Activated CD8-positive, alpha-beta memory T cell treated with anti-CD3 and anti-CD28 coated beads, Interleukin-2, amount 50 U/mL, for 48 hours (primary cell): ENCODE data around the gene ADAMTS4.
A peak's percentile ranks its signal among the peaks of the same experiment; 100 is the strongest.

Source experiments
- DNase-seq: peaks from one replicate; pipeline ENCODE4 v3.0.0-alpha.2; 2020

Gene ADAMTS4

DNA sequence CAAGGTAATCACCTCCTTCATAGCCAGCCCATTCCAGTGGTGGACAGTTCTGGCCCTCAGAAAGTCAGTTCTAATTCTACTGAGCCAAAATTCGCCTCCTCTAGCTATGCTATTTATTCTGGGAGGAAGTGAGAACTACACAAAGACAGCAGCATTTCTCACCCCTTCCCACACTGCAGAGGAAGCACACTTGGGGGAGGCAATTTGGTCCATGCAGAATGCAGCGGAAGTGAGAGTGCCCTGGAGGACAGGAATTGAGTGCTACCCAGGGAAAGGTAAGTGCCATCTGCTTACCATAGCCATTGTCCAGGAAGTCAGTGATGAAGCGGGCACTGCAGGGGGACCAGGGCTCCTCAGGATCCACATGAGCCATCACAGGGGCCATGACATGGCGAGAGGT is 3.7 kb downstream of the ADAMTS4 start:
- no peak for DNase-seq

DNA sequence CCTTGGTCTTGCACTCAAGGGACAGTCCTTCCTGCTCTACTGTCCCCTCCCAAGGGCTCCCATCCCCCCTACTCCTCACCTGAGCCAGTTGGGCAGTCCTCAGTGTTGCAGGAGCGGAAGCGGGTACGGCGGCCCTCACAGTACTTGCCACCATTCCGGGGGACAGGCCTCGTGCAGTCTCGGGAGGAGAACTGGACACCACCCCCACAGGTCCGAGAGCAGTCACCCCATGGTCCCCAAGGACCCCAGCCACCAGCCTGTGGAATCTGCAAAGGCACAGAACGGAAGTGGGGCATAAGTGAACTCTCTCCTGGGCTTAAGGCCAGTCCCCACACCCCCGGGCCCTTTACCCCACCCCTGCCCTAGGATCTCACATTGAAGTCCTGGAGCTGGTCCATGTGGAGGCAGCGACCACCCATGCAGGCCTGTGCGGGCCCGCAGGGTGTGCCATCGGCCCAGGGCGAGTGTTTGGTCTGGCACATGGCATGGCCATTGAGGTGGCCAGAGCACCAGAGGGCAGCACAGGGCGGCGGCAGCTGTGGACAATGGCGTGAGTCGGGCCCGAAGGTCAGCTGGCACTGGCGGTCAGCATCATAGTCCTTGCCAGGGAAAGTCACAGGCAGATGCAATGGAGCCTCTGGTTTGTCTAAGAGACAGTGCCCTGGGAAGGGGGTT is 5.2 kb downstream of the ADAMTS4 start:
- no peak for DNase-seq

DNA sequence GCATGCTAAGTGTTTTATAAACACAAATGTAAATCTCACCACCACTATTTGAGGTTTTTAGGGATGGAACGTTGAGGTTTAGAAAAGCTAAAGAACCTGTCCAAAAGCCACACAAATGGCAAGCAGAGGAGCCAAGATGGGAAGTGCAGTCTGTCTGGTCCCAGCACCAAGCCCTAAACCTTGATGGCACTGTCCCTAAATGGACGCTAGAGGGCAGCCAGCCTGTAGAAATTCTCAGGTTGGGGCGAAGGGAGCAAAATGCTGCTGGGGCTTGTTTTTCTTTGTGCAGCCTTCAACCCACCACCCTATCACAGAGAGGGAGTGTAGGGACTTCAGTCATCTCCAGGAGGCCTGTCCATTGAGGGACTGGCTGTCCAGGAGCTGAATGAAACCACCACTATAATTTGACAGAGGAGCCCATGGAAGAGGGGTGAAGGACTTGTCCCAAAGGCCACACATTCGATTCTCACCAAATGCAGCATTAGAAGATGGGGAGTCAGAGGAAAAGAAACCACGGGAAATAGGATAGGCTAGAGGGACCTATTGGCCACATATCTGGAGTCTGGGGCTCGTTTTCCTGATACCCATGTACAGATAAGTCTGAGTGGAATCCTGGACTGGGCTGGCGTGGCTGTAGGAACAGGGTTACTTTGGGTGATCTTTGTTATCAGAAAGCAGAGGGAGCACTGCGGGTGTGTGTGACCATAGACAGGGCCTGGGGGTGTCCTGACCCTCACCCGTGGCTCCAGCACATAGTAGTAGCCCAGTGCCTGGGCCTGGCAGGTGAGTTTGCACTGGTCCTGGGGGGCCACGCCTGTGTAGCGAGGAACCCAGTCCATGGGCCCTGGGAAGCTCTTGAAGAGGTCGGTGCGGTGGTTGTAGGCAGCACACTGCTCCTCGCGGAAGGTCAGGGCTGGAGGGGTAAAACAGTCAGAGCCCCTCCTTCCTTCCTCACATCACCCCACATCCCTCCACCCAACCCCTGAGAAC is 6.1 kb downstream of the ADAMTS4 start:
- peak; percentile 77 for DNase-seq

DNA sequence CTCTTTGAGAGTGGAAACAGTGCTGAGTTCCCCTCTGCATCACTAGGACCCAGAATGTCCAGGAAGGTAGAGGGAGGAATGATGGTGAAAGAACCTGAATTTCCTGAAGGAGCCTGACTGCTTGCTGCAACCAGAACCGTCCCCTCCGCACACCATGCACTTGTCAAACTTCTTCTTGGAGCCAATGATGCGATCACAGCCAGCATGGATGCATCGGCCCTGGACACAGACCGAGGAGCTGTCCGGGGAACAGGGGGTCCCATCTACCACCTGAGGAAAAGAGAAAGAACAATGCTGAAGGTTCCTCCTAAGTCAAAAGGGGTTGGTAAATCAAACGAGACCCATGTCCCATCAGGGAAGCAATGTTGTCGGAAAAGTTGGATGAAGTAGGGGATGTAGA is 6.9 kb downstream of the ADAMTS4 start:
- no peak for DNase-seq

DNA sequence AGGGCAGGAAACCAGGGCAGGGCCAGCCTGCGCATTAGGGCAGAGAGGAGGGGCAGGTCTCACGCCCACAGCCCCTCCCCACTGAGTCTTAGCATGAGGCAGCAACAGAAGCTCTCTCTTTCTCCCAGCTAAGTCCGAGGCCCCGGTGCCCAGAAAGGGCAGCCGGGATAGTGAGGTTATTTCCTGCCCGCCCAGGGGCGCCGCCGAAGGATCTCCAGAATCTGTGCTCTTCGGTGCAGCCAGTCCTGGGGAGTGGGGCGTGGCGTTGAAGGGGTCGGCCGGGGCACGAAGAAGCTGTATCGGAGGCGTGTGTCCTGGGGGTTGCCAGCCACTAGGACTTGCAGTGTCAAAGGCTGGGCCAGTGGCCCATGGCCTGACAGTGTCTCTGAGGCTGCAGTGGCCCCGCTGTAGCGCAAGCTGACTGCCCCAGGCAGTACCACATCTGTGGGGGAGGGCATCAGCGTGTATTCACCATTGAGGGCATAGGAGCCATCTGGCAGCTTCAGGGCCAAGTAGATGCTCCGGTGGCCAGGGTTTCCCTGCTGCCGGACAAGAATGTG is 7.8 kb downstream of the ADAMTS4 start:
- no peak for DNase-seq

DNA sequence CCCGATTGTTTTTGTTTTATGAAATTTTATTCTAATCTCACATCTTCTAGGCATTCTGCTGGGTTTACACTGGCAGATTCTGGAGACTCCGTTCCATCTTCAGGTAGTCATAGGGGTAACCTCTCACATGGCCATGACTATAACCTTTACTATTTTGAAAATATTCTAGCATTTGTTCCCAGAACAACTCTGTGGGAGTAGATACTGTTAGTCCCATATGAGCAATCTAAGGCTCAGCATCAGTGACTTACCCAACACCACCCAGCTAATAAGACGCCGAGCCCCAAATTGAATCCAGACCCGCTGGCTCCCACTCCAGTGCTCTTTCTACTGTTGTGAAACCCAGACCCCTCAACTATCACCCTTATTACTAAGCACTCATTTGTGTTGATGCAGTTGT is 9.8 kb downstream of the ADAMTS4 start:
- DNase-seq: no peak

DNA sequence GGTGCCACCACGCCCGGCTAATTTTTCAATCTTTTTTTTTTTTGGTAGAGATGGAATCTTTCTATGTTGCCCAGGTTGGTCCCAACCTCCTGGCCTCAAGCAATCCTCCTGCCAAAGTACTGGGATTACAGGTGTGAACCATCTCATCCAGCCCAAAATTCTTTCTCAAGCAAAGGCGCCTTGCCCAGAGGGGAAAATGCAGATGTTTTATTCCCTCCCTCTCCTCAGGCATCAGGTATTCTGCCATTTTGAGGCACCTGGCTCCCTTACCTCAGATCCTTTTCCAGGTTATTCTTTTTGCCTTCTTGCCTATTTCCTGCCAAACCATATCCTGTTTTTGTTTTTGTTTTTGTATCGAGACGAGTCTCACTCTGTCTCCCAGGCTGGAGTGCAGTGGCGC is 10.5 kb downstream of the ADAMTS4 start:
- DNase-seq: no peak

DNA sequence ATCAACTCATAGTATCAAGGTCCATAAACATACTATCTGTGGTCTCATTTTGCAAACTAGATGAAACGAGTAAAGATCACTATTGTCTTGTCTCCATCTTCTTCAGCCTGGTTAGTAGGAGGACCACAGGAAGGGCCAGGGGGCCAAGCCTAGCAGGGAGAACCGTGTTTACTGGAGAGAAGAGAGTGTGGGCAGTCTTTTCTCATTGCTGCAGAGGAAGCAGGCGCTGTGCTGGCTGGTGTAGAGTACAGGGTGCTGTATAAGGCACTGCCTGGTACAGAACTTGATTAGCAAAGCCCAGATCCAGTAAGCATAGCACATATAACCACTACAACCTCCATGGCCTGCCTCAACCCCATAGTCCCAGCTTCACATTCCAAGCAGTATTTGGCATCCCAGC is 11.5 kb downstream of the ADAMTS4 start:
- DNase-seq: no peak

DNA sequence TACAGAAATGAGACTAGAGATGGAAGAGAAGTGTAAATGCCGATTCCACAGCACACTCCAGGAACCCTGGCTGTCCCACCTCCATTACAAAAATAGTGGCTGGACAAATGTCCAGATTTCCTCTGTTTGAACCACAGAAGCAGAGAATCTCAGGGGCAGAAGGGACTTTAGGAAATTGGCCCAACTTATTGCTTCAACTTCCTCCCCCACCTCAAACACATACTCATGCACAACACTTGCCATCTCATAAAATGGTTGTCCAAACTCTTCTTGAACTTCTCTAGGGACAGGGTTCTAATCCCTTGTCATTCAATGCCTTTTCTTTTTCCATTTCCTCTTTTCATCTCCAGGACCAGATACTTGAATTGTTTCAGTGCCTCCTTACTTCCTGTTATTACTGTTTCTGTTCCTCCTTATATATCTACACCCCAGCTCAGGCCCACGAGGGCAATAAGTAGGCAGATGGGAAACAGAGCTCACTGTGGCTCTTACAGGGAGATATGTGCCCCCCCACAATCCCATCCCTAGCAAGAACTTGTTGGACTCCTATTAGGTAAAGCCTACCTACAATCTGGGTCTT is 13.0 kb downstream of the ADAMTS4 start:
- no peak for DNase-seq

DNA sequence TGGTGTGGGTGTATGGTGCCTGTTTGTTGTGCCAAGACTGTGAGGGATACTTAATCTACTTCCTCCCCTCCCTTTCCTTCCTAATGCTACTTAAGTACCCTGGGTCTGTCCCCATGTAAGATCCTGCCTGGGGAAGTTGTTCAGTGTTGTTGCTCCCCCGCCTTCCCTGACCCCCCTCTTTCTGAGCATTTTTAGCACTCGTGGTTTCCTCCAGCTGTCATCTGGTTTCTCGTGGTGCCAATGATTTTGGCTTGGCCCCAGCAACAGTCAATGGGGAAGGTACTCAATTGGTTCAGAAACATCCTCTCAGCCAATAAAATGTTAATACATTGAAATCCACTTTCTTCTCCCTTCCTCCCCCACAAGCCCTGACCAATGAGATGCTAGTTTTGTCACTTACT is 13.6 kb downstream of the ADAMTS4 start:
- DNase-seq: no peak

DNA sequence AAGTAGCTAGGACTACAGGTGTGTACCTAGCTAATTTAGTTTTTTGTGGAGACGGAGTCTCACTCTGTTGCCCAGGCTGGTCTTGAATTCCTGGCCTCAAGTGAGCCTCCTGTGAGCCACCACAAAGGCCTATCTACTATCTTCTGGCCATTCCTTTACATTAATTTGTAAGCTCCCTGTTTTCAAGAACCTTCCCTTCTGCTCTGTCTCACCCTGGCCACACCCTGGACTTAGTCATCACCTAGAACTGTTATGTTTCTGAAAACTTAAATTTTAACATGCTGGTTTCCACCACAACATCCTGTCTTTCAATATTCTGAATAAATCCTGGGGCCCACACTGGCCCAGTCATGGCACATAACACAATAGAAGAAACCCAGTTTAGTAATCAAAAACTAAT is 16.6 kb downstream of the ADAMTS4 start:
- DNase-seq: no peak

DNA sequence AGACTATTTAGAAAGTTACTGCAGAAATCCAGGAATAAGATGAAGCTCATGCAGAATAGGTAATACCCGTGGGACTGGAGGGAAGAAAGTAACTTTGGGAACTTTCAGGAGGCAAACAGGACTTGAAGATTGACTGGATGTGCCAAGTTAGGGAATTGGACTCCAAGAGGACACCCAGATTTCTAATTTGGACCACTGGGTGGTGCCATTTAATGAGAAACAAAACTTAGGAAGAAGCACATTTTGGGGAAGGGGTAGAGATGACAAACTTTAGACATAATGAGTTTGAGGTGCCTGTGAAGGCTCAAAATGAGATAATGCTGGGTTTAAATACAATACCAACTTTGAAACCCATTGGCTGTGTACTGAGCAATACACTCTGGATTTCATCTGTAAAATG is 18.2 kb downstream of the ADAMTS4 start:
- no peak for DNase-seq

DNA sequence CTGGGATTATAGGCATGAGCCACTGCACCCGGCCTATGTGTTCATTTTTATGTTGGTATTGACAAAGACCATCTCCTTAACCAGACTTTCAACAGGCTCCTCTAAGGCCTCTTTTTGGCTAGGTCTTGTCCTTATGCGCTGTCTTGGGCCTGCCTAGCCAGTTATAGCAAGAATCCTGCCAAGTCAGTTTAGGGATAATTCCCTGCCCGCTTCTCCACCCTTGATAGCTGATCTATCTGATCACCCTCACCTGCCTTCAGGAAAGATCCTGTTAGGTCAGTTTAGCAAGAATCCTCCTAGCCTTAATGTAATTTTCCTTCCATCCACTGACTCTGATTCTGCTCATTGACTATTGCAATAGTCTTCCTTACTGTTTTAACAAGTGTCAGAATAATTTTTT is 19.2 kb downstream of the ADAMTS4 start:
- no peak for DNase-seq

DNA sequence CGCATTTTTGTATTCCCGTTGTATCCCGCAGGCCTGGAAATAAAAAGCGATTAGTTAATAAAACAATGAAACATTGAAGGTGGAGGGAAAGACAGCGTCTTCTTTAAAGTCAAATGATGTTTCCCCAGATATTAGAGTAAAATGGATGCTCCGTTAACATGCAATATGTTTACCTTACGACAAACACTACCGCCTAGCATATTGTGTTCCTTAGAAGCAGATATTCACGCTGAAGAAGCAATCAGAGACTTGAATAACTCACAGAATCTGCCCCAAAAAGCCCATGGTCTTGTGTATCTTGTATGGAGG is 21.0 kb downstream of the ADAMTS4 start:
- no peak for DNase-seq

DNA sequence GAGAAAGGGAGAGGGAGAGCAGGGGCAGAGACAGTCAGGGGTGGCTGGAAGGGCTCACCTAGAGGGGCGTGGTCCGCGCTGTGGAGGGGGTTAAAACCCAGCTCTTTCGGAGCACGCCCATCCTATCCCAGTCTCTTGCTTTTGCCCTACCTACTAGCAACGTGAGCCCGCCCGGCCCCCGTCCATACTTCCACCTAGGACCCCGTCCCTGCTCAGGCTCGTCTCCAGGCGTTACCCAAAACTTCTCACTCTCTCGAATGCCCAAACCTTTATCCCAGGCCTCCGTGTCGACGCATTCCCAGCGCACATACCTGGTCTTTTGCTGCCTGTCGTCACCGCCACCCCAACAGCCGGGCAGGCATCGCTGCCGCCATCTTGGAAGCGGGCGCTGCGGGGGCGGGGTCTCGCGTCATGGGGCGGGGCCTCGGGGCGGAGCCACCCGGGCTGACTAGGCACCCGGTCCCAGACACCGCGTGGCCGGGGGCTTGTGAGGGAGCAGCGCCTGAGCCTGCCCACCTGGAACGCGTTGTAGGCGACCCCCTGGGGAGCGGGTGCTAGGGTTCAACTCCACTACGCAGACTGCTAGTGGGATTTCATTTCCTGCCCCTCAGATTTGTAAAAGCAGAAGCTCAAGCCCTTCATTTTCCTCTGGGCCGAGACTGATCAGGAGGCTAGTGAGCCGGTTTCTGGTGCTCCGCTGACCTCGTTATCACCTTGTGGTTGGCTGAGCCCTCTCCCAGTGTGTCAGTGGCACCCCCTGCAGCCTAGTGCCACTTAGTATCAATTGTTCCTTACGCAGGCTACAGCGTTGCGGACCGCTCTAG is 21.5 kb downstream of the ADAMTS4 start, which contains the start of gene B4GALT3:
B4GALT3 (minus strand) TSS at position 396 of the 824 bp plus-strand sequence. CDS start 1,447 bp downstream, outside the sequence.
- DNase-seq: peak; percentile 100

DNA sequence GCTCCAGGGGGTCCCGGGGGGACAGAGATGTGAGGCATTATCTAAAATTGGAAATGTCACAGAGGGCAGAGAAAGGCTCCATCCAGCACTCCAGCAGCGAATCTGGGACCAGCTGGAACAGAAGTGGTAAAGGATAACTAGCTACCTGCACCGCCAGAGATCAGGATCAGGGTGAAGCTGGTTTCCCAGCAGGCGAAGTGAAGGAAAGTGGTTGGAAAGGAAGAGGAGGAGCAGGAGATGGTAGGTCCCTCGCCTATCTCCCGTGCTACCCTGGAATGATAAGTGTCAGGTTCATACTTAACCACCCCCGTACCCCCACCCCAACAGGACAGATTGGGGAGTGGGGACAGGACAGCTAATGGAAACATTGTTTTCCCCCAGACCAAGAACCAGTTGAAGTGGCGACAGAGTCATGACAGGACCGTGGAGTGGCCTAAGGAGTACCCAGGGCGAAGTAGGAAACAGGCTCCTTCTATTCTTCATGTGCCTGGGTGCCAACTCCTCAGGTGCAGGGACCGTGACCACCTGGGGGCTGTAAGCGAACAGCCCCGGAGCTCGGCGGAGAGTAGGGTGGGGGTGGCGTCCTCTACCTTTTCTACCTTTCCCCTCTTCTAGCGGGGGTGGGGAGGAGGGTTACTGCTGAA is 22.3 kb downstream of the ADAMTS4 start:
- no peak for DNase-seq

DNA sequence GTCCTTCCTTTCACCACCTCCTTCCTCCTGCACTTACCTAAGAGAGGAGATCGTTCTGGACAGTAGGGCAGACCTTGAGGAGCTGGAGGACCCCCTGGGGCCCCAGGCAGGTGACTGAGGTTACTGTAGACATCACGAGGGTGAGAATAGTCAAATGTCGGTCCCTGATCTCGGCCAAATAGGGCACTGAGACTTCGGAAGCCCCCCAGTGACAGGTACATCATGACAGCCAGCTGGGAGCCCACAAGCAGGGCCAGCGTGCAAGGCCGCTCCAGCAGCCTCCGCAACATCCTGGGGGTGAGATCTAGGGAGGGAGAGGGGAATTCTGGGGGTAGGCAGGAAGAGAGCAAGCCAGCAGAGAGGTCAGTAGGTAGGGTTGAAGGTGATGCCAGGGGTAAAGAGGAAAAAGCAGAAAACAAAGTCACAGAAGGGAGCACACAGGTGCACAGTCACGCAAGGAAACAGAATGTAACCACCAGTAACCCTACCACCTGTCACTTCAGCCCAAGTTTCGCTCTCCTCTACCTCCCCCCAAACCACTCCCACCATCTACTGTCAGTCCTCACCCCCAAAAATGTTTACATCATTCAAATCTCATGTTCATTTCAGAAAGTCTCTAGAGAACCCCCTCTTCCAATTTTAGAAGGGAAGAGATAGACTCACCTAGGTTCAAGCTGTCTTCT is 22.9 kb downstream of the ADAMTS4 start:
- DNase-seq: no peak

DNA sequence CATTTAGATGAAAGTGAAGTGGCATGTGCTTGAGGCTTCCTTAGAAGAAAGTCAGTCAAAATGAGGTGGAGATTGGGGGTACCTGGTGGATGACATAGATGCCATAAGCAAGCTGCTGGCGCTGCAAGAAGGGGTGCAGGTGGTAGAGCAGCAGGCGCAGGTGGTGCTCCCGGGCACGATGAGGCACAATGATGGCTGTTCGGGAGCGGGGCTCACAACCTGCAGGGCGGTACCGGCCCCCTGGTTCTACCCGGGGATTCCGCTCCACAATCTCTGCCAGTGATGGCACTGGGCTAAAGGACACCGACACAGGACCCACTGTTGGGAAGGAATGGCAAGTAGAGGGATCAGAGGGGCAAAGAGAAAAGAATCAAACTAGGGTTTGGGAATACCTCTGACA is 23.9 kb downstream of the ADAMTS4 start:
- no peak for DNase-seq

DNA sequence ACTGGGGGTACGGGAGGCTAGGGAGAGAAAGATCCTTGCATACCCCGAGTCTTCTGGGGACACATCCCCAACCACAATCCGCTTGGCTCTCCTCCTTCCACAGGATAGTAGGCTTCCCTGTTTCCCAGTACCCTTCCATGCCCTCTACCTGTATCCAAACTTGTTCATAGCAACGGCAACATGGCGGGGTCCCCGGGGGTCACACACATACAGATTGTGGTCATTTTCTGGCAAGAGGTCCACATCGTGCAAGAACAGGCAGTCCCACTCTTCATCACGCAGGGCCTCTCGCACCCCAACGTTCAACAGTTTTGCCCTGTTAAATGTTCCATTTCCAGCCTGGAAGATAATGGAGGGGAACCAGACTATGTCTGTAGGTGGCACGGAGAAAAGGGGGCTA is 25.1 kb downstream of the ADAMTS4 start:
- DNase-seq: no peak

DNA sequence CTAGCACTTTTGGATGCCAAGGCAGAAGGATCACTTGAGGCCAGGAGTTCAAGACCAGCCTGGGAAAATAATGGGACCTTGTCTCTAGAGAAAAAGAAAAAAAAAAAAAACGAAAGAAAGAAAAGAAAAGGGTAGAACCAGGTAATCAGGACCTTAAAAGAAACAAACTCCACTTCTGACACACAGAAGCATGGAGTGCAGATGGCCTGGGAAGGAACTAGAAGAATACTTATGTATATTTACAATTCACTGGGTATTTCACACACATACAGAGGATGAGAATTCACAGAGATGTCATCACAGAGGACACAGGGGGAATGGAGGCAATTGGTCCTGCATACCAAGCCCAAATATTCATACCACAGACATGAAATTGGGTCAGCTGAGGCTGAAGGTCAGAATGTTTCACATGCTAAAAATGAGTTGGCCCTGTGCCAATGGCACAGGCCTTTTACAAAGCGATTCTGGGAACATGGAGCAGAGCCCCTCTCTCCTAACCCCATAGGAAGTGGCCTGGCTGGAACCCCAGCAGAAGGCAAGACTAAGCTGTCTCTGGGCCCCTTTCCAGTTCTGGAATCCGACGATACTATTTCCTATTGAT is 26.0 kb downstream of the ADAMTS4 start:
- no peak for DNase-seq

DNA sequence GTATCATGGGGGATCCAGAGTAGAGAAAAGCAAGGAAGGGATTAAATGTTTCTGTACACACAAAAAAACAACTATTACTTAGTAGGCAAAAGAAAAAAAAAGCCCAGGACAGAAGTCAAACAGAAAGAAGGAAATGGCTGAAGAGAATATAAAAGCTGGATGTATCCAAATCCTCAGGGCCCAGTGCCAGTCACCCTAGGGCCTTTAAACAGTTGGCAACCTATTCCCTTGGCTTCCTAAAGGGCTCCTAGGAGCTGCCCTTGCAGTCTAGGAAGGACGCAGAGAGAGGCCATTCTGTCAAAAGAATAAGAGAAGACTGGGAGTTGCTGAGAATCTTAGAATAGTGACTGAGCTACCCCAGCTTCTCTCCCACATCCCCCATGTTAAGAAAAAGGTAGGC is 26.5 kb downstream of the ADAMTS4 start:
- DNase-seq: no peak
